ENCODE data around the gene GZF1. TPM values are rescaled to one million over a fixed set of nuclear protein-coding genes. Genes with fewer than 3 reads are reported as not detected.
"Not testable (repeated sequence)": the region's sequence is repeated elsewhere in the genome, so short reads cannot be mapped to it uniquely, and the experiment has no call there.

The GZF1 gene
- total RNA-seq, 1 donor, result 14.5 TPM

GRCh38 chr20:23343590-23343989 lies 18.4 kb upstream of the GZF1 start:
- no peaks in the 10 kb centered on the region for H3K9me3 ChIP-seq (ENCODE audit: low read depth, low read length)
- no peak overlapping the region for H3K27ac ChIP-seq (ENCODE audit: low read depth, low read length)
- no peak for DNase-seq (ENCODE audit: insufficient read length, low spot score, missing footprints)
- no peaks in the 10 kb centered on the region for H3K79me2 ChIP-seq (ENCODE audit: insufficient read depth, low read length)
- no peaks in the 10 kb centered on the region for H3K36me3 ChIP-seq (ENCODE audit: insufficient read depth, low read length)
- peaks cover 7% of the 10 kb centered on the region for H3K27me3 ChIP-seq (ENCODE audit: insufficient read depth, low read length)
- TF ChIP-seq CTCF (IDR thresholded peaks at IDR 0.05; ENCODE audit: extremely low read depth, low read depth, low read length), result no peak
- no peak overlapping the region for H2AFZ ChIP-seq (ENCODE audit: low read length)
- H3K4me2 ChIP-seq (ENCODE audit: insufficient read depth, low read length), result no peak overlapping the region
- H3K4me3 ChIP-seq (ENCODE audit: insufficient read depth, low read length), result no peak overlapping the region
- H3K4me1 ChIP-seq (ENCODE audit: insufficient read depth, low read length), result no peaks in the 10 kb centered on the region
- no peaks in the 10 kb centered on the region for H4K20me1 ChIP-seq (ENCODE audit: insufficient read depth, low read length)

GRCh38 chr20:23344336-23344735 lies 17.6 kb upstream of the GZF1 start:
- H3K4me1 ChIP-seq (ENCODE audit: insufficient read depth, low read length), result peaks cover 3% of the 10 kb centered on the region
- no peak overlapping the region for H3K27ac ChIP-seq (ENCODE audit: low read depth, low read length)
- H3K4me3 ChIP-seq (ENCODE audit: insufficient read depth, low read length), result no peak overlapping the region
- H3K9me3 ChIP-seq (ENCODE audit: low read depth, low read length), result no peaks in the 10 kb centered on the region
- H2AFZ ChIP-seq (ENCODE audit: low read length), result no peak overlapping the region
- DNase-seq (ENCODE audit: insufficient read length, low spot score, missing footprints), result peak; percentile 69
- TF ChIP-seq CTCF (IDR thresholded peaks at IDR 0.05; ENCODE audit: extremely low read depth, low read depth, low read length), result no peak
- H3K36me3 ChIP-seq (ENCODE audit: insufficient read depth, low read length), result no peaks in the 10 kb centered on the region
- H4K20me1 ChIP-seq (ENCODE audit: insufficient read depth, low read length), result no peaks in the 10 kb centered on the region
- peaks cover 7% of the 10 kb centered on the region for H3K27me3 ChIP-seq (ENCODE audit: insufficient read depth, low read length)
- H3K4me2 ChIP-seq (ENCODE audit: insufficient read depth, low read length), result no peak overlapping the region
- H3K79me2 ChIP-seq (ENCODE audit: insufficient read depth, low read length), result no peaks in the 10 kb centered on the region

GRCh38 chr20:23346002-23346401 lies 16.0 kb upstream of the GZF1 start:
- Histone ChIP-seq H3K27ac (ENCODE audit: low read depth, low read length) (no peak overlapping the region), H3K4me3 (ENCODE audit: insufficient read depth, low read length) (no peak overlapping the region), H3K27me3 (ENCODE audit: insufficient read depth, low read length) (peaks cover 7% of the 10 kb centered on the region), H3K4me1 (ENCODE audit: insufficient read depth, low read length) (peaks cover 6% of the 10 kb centered on the region), H3K9me3 (ENCODE audit: low read depth, low read length) (no peaks in the 10 kb centered on the region), H3K79me2 (ENCODE audit: insufficient read depth, low read length) (peaks cover 4% of the 10 kb centered on the region), H3K36me3 (ENCODE audit: insufficient read depth, low read length) (no peaks in the 10 kb centered on the region), H4K20me1 (ENCODE audit: insufficient read depth, low read length) (no peaks in the 10 kb centered on the region), H2AFZ (ENCODE audit: low read length) (no peak overlapping the region), H3K4me2 (ENCODE audit: insufficient read depth, low read length) (no peak overlapping the region)
- TF ChIP-seq CTCF (IDR thresholded peaks at IDR 0.05; ENCODE audit: extremely low read depth, low read depth, low read length), result no peak
- no peak for DNase-seq (ENCODE audit: insufficient read length, low spot score, missing footprints)

GRCh38 chr20:23347791-23348190 lies 14.2 kb upstream of the GZF1 start:
- no peaks in the 10 kb centered on the region for H3K36me3 ChIP-seq (ENCODE audit: insufficient read depth, low read length)
- H3K4me1 ChIP-seq (ENCODE audit: insufficient read depth, low read length), result peaks cover 13% of the 10 kb centered on the region
- peaks cover 3% of the 10 kb centered on the region for H4K20me1 ChIP-seq (ENCODE audit: insufficient read depth, low read length)
- H2AFZ ChIP-seq (ENCODE audit: low read length), result no peak overlapping the region
- H3K27ac ChIP-seq (ENCODE audit: low read depth, low read length), result no peak overlapping the region
- H3K4me2 ChIP-seq (ENCODE audit: insufficient read depth, low read length), result no peak overlapping the region
- H3K27me3 ChIP-seq (ENCODE audit: insufficient read depth, low read length), result no peaks in the 10 kb centered on the region
- H3K4me3 ChIP-seq (ENCODE audit: insufficient read depth, low read length), result no peak overlapping the region
- peak; percentile 69 for DNase-seq (ENCODE audit: insufficient read length, low spot score, missing footprints)
- H3K9me3 ChIP-seq (ENCODE audit: low read depth, low read length), result no peaks in the 10 kb centered on the region
- TF ChIP-seq CTCF (IDR thresholded peaks at IDR 0.05; ENCODE audit: extremely low read depth, low read depth, low read length), result no peak
- peaks cover 22% of the 10 kb centered on the region for H3K79me2 ChIP-seq (ENCODE audit: insufficient read depth, low read length)

GRCh38 chr20:23348510-23348909 lies 13.5 kb upstream of the GZF1 start:
- H3K4me3 ChIP-seq (ENCODE audit: insufficient read depth, low read length); DNase-seq (ENCODE audit: insufficient read length, low spot score, missing footprints); H2AFZ ChIP-seq (ENCODE audit: low read length); H3K27me3 ChIP-seq (ENCODE audit: insufficient read depth, low read length); H3K27ac ChIP-seq (ENCODE audit: low read depth, low read length); H4K20me1 ChIP-seq (ENCODE audit: insufficient read depth, low read length); H3K4me2 ChIP-seq (ENCODE audit: insufficient read depth, low read length); H3K36me3 ChIP-seq (ENCODE audit: insufficient read depth, low read length); H3K9me3 ChIP-seq (ENCODE audit: low read depth, low read length): not testable (repeated sequence)
- peaks cover 29% of the 10 kb centered on the region for H3K79me2 ChIP-seq (ENCODE audit: insufficient read depth, low read length)
- peaks cover 13% of the 10 kb centered on the region for H3K4me1 ChIP-seq (ENCODE audit: insufficient read depth, low read length)
